ENCODE results near the gene SDK2.

GRCh38 chr17:73343739-73344454 is 300.3 kb downstream of the SDK2 start:
- no peak for TF ChIP-seq CTCF (IDR thresholded peaks at IDR 0.05)
- TF ChIP-seq RAD21 (IDR thresholded peaks at IDR 0.05; ENCODE audit: low read length), result no peak
- peak; percentile 10; the same call in 1 of the 2 replicates for TF ChIP-seq MXI1 (IDR thresholded peaks at IDR 0.05; ENCODE audit: low read depth, low read length)
- no peak for TF ChIP-seq TAF1 (IDR thresholded peaks at IDR 0.05; ENCODE audit: borderline replicate concordance, low read depth, low read length)
- no peak for TF ChIP-seq RCOR1 (IDR thresholded peaks at IDR 0.05; ENCODE audit: low read length)
- no peak for TF ChIP-seq POLR2AphosphoS5 (IDR thresholded peaks at IDR 0.05; ENCODE audit: low read depth, low read length)
- no peak for TF ChIP-seq TEAD4 (IDR thresholded peaks at IDR 0.05; ENCODE audit: borderline replicate concordance, insufficient read depth)
- no peak for TF ChIP-seq PBX3 (IDR thresholded peaks at IDR 0.05)
- no peak for TF ChIP-seq EZH2phosphoT487 (IDR thresholded peaks at IDR 0.05; ENCODE audit: borderline replicate concordance, low read depth)
